NB4 (cell line): ENCODE results near the gene SAA4.
"Not testable (repeated sequence)": the region's sequence is repeated elsewhere in the genome, so short reads cannot be mapped to it uniquely, and the experiment has no call there.

ENCODE experiments used
- MAX ChIP-seq: IDR thresholded peaks from 2 replicates; pipeline ENCODE4 v1.6.1; 2011; ENCODE audit warnings: low read depth, low read length
- POLR2A ChIP-seq: IDR thresholded peaks from 2 replicates; pipeline ENCODE4 v1.6.1; 2011; ENCODE audit warnings: mild to moderate bottlenecking; ENCODE audit not compliant: insufficient read length; ENCODE audit errors: extremely low read depth
- TF ChIP-seq, protein P1 (sequence below): IDR thresholded peaks from one replicate; pipeline ENCODE4 v1.5.1; 2012; ENCODE audit warnings: low read depth, low read length

GRCh38 chr11:18246379-18247190, 10.0 kb upstream of the SAA4 start:
- TF ChIP-seq, protein P1, sequence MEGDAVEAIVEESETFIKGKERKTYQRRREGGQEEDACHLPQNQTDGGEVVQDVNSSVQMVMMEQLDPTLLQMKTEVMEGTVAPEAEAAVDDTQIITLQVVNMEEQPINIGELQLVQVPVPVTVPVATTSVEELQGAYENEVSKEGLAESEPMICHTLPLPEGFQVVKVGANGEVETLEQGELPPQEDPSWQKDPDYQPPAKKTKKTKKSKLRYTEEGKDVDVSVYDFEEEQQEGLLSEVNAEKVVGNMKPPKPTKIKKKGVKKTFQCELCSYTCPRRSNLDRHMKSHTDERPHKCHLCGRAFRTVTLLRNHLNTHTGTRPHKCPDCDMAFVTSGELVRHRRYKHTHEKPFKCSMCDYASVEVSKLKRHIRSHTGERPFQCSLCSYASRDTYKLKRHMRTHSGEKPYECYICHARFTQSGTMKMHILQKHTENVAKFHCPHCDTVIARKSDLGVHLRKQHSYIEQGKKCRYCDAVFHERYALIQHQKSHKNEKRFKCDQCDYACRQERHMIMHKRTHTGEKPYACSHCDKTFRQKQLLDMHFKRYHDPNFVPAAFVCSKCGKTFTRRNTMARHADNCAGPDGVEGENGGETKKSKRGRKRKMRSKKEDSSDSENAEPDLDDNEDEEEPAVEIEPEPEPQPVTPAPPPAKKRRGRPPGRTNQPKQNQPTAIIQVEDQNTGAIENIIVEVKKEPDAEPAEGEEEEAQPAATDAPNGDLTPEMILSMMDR: not testable (repeated sequence)
- TF ChIP-seq POLR2A, MAX: not testable (repeated sequence)
